ENCODE measurements around the gene C1orf21. TPM values are rescaled to one million over a fixed set of nuclear protein-coding genes. Genes with fewer than 3 reads are reported as not detected.

C1orf21 gene
- total RNA-seq, 1 donor, result 17.0 TPM

GRCh38 chr1:184503221-184503749 is 116.5 kb downstream of the C1orf21 start:
- no peaks in the 10 kb centered on the region for H3K9me3 ChIP-seq (ENCODE audit: low read depth, low read length)
- no peaks in the 10 kb centered on the region for H3K27me3 ChIP-seq (ENCODE audit: insufficient read depth, low read length)
- DNase-seq (ENCODE audit: insufficient read length, low spot score, missing footprints), result peak; percentile 0
- no peak overlapping the region for H2AFZ ChIP-seq (ENCODE audit: low read length)
- no peak overlapping the region for H3K4me3 ChIP-seq (ENCODE audit: insufficient read depth, low read length)
- no peaks in the 10 kb centered on the region for H4K20me1 ChIP-seq (ENCODE audit: insufficient read depth, low read length)
- H3K36me3 ChIP-seq (ENCODE audit: insufficient read depth, low read length), result no peaks in the 10 kb centered on the region
- peaks cover 11% of the 10 kb centered on the region for H3K79me2 ChIP-seq (ENCODE audit: insufficient read depth, low read length)
- no peak for TF ChIP-seq CTCF (IDR thresholded peaks at IDR 0.05; ENCODE audit: extremely low read depth, low read depth, low read length)
- no peak overlapping the region for H3K4me2 ChIP-seq (ENCODE audit: insufficient read depth, low read length)
- no peak overlapping the region for H3K27ac ChIP-seq (ENCODE audit: low read depth, low read length)
- peaks cover 22% of the 10 kb centered on the region for H3K4me1 ChIP-seq (ENCODE audit: insufficient read depth, low read length)

GRCh38 chr1:184504040-184504954 is 117.5 kb downstream of the C1orf21 start:
- no peaks in the 10 kb centered on the region for H3K36me3 ChIP-seq (ENCODE audit: insufficient read depth, low read length)
- H3K27me3 ChIP-seq (ENCODE audit: insufficient read depth, low read length), result no peaks in the 10 kb centered on the region
- no peaks in the 10 kb centered on the region for H3K9me3 ChIP-seq (ENCODE audit: low read depth, low read length)
- TF ChIP-seq CTCF (IDR thresholded peaks at IDR 0.05; ENCODE audit: extremely low read depth, low read depth, low read length), result no peak
- H3K4me1 ChIP-seq (ENCODE audit: insufficient read depth, low read length), result peaks cover 18% of the 10 kb centered on the region
- DNase-seq (ENCODE audit: insufficient read length, low spot score, missing footprints), result no peak
- no peak overlapping the region for H3K27ac ChIP-seq (ENCODE audit: low read depth, low read length)
- H3K4me2 ChIP-seq (ENCODE audit: insufficient read depth, low read length), result no peak overlapping the region
- no peak overlapping the region for H3K4me3 ChIP-seq (ENCODE audit: insufficient read depth, low read length)
- peaks cover 11% of the 10 kb centered on the region for H3K79me2 ChIP-seq (ENCODE audit: insufficient read depth, low read length)
- no peaks in the 10 kb centered on the region for H4K20me1 ChIP-seq (ENCODE audit: insufficient read depth, low read length)
- H2AFZ ChIP-seq (ENCODE audit: low read length), result peak overlapping the region; percentile 76

- Histone ChIP-seq H2AFZ (ENCODE audit: low read length) (peak overlapping the region; percentile 76), H3K27me3 (ENCODE audit: insufficient read depth, low read length) (no peaks in the 10 kb centered on the region), H3K4me3 (ENCODE audit: insufficient read depth, low read length) (no peak overlapping the region), H3K36me3 (ENCODE audit: insufficient read depth, low read length) (no peaks in the 10 kb centered on the region), H3K27ac (ENCODE audit: low read depth, low read length) (no peak overlapping the region), H3K4me2 (ENCODE audit: insufficient read depth, low read length) (no peak overlapping the region), H3K9me3 (ENCODE audit: low read depth, low read length) (no peaks in the 10 kb centered on the region), H3K79me2 (ENCODE audit: insufficient read depth, low read length) (peaks cover 11% of the 10 kb centered on the region), H3K4me1 (ENCODE audit: insufficient read depth, low read length) (peaks cover 13% of the 10 kb centered on the region), H4K20me1 (ENCODE audit: insufficient read depth, low read length) (no peaks in the 10 kb centered on the region)
- DNase-seq (ENCODE audit: insufficient read length, low spot score, missing footprints), result no peak
- no peak for TF ChIP-seq CTCF (IDR thresholded peaks at IDR 0.05; ENCODE audit: extremely low read depth, low read depth, low read length)
These were observed 118.1 kb downstream of the C1orf21 start for GRCh38 chr1:184504955-184505338.

DNA sequence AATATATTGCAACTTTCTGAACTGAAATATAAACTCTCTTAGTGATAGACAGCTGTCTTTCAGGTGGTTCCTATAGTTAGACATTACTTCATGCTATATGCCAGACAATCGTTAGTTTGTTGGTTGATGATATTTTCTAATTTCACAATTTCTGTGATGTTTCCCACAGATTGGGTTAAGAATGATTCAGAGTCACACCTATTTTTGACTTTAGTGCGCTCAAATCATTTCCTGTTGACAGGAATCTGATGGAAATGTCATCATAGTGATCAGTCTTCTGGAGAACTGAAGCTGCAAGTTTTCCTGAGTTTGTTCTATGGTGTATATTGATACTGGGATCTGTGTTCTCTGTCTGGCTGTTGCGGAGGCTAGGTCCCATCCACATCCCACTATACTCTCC is 119.7 kb downstream of the C1orf21 start:
- no peak overlapping the region for H2AFZ ChIP-seq (ENCODE audit: low read length)
- no peak for TF ChIP-seq CTCF (IDR thresholded peaks at IDR 0.05; ENCODE audit: extremely low read depth, low read depth, low read length)
- no peak overlapping the region for H3K4me3 ChIP-seq (ENCODE audit: insufficient read depth, low read length)
- DNase-seq (ENCODE audit: insufficient read length, low spot score, missing footprints), result no peak
- H3K36me3 ChIP-seq (ENCODE audit: insufficient read depth, low read length), result no peaks in the 10 kb centered on the region
- H3K9me3 ChIP-seq (ENCODE audit: low read depth, low read length), result no peaks in the 10 kb centered on the region
- H3K79me2 ChIP-seq (ENCODE audit: insufficient read depth, low read length), result peaks cover 7% of the 10 kb centered on the region
- H3K4me1 ChIP-seq (ENCODE audit: insufficient read depth, low read length), result peaks cover 12% of the 10 kb centered on the region
- no peaks in the 10 kb centered on the region for H3K27me3 ChIP-seq (ENCODE audit: insufficient read depth, low read length)
- H4K20me1 ChIP-seq (ENCODE audit: insufficient read depth, low read length), result no peaks in the 10 kb centered on the region
- H3K4me2 ChIP-seq (ENCODE audit: insufficient read depth, low read length), result no peak overlapping the region
- H3K27ac ChIP-seq (ENCODE audit: low read depth, low read length), result no peak overlapping the region
